GM12878 (cell line): ENCODE results near the gene C19orf12. TPM values are rescaled to one million over a fixed set of nuclear protein-coding genes. Genes with fewer than 3 reads are reported as not detected.

ENCODE experiments used
- HSF1 ChIP-seq: fragments of 150-350 bp; IDR thresholded peaks from 2 replicates; pipeline ENCODE4 v1.6.1; 2014; ENCODE audit warnings: mild to moderate bottlenecking, low read depth, low read length
- ZBTB40 ChIP-seq: fragments of 450-650 bp; IDR thresholded peaks from 2 replicates; pipeline ENCODE4 v1.6.1; 2016; ENCODE audit warnings: mild to moderate bottlenecking, moderate library complexity, borderline replicate concordance
- polyA plus RNA-seq, 11 experiments: library from polyadenylated mRNA; depleted of rRNA in 4 of 11; unstranded in 6 of 11; stranded (reverse) in 5 of 11; fragments of >200 nt; fragmentation: Nextera tagmentation in 4 of 11; fragmentation: Illumina TruSeq in 1 of 11; extraction: Ambion mirVana in 4 of 11; extraction: Trizol in 1 of 11; gene quantifications; 1 replicate in 1 of 11; 2 replicates in 10 of 11; pipeline versions ENCODE4 v1.2.1 to v1.2.3, GENCODE V29; 2011 to 2016; ENCODE audit warnings: inconsistent platforms in 2 of 11, missing spikeins in 2 of 11, low read depth in 1 of 11
- total RNA-seq, 4 experiments: library from RNA; depleted of rRNA in 3 of 4; stranded (reverse); fragments of >200 nt in 3 of 4; fragmentation: Illumina TruSeq in 1 of 4; extraction: Trizol in 1 of 4; gene quantifications; 2 replicates each; pipeline versions ENCODE4 v1.2.1 to v1.2.3, GENCODE V29; 2013 to 2021

C19orf12 gene
- total and polyA plus RNA-seq, 10 of the 15 experiments (the other 5 are each of a cell fraction or from before 2014, with no cell fraction given), result 2.3 to 23.5 (median 20.3) TPM

- TF ChIP-seq ZBTB40 (no peak), HSF1 (no peak)
Observed at GRCh38 chr19:29650772-29651387, 64.2 kb downstream of the C19orf12 start (continued).

Other genes starting within 250 kb of the C19orf12 start
- gene VSTM2B, start 189.3 kb downstream of the C19orf12 start, total RNA-seq (2014; rRNA removed), result not detected in 2 replicates
- gene VSTM2B, start 189.3 kb downstream of the C19orf12 start, total RNA-seq (2014; rRNA removed; fragmentation: Illumina TruSeq; extraction: Trizol), result not detected in 2 replicates
- gene VSTM2B, start 189.3 kb downstream of the C19orf12 start, total RNA-seq (2021), result not detected in 2 replicates
- gene VSTM2B, start 189.3 kb downstream of the C19orf12 start, polyA plus RNA-seq (2011; rRNA removed), result not detected in 2 replicates
- gene VSTM2B, start 189.3 kb downstream of the C19orf12 start, polyA plus RNA-seq (2014; fragmentation: Illumina TruSeq; extraction: Trizol), result not detected in 2 replicates
- not detected for gene VSTM2B, start 189.3 kb downstream of the C19orf12 start, polyA plus RNA-seq (2014; fragmentation: Nextera tagmentation; extraction: Ambion mirVana)
- gene VSTM2B, start 189.3 kb downstream of the C19orf12 start, polyA plus RNA-seq (2014; rRNA removed), result not detected in 2 replicates
- not detected for gene VSTM2B, start 189.3 kb downstream of the C19orf12 start, polyA plus RNA-seq (2016; fragmentation: Nextera tagmentation; extraction: Ambion mirVana)
- 128 and 132 TPM in 2 replicates for gene POP4, start 109.0 kb downstream of the C19orf12 start, total RNA-seq (2014; rRNA removed)
- 108 and 114 TPM in 2 replicates for gene POP4, start 109.0 kb downstream of the C19orf12 start, total RNA-seq (2014; rRNA removed; fragmentation: Illumina TruSeq; extraction: Trizol)
- gene POP4, start 109.0 kb downstream of the C19orf12 start, total RNA-seq (2021), result 85.1 and 93.5 TPM in 2 replicates
- gene POP4, start 109.0 kb downstream of the C19orf12 start, polyA plus RNA-seq (2011; rRNA removed), result 118 and 132 TPM in 2 replicates
- gene POP4, start 109.0 kb downstream of the C19orf12 start, polyA plus RNA-seq (2014; fragmentation: Illumina TruSeq; extraction: Trizol), result 113 and 118 TPM in 2 replicates
- 10 to 100 TPM; 52.1 to 76.6 TPM for gene POP4, start 109.0 kb downstream of the C19orf12 start, polyA plus RNA-seq (2014; fragmentation: Nextera tagmentation; extraction: Ambion mirVana)
- 118 and 129 TPM in 2 replicates for gene POP4, start 109.0 kb downstream of the C19orf12 start, polyA plus RNA-seq (2014; rRNA removed)
- gene POP4, start 109.0 kb downstream of the C19orf12 start, polyA plus RNA-seq (2016; fragmentation: Nextera tagmentation; extraction: Ambion mirVana), result 100 to 1,000 TPM; 225 to 231 TPM
- 18.6 and 20.2 TPM in 2 replicates for gene PLEKHF1, start 49.8 kb downstream of the C19orf12 start, total RNA-seq (2014; rRNA removed)
- gene PLEKHF1, start 49.8 kb downstream of the C19orf12 start, total RNA-seq (2014; rRNA removed; fragmentation: Illumina TruSeq; extraction: Trizol), result 2.5 and 4.0 TPM in 2 replicates
- gene PLEKHF1, start 49.8 kb downstream of the C19orf12 start, total RNA-seq (2021), result 17.6 and 19.1 TPM in 2 replicates
- gene PLEKHF1, start 49.8 kb downstream of the C19orf12 start, polyA plus RNA-seq (2011; rRNA removed), result 6.0 and 15.8 TPM in 2 replicates
- gene PLEKHF1, start 49.8 kb downstream of the C19orf12 start, polyA plus RNA-seq (2014; fragmentation: Illumina TruSeq; extraction: Trizol), result 0.19 and 2.4 TPM in 2 replicates
- under 1 TPM; 0.10 to 0.31 TPM for gene PLEKHF1, start 49.8 kb downstream of the C19orf12 start, polyA plus RNA-seq (2014; fragmentation: Nextera tagmentation; extraction: Ambion mirVana)
- 20.3 and 23.0 TPM in 2 replicates for gene PLEKHF1, start 49.8 kb downstream of the C19orf12 start, polyA plus RNA-seq (2014; rRNA removed)
- 10 to 100 TPM; 14.8 to 19.5 TPM for gene PLEKHF1, start 49.8 kb downstream of the C19orf12 start, polyA plus RNA-seq (2016; fragmentation: Nextera tagmentation; extraction: Ambion mirVana)
- 42.2 and 43.7 TPM in 2 replicates for gene CCNE1, start 96.7 kb upstream of the C19orf12 start, total RNA-seq (2014; rRNA removed)
- 31.8 and 33.4 TPM in 2 replicates for gene CCNE1, start 96.7 kb upstream of the C19orf12 start, total RNA-seq (2014; rRNA removed; fragmentation: Illumina TruSeq; extraction: Trizol)
- 35.7 and 41.9 TPM in 2 replicates for gene CCNE1, start 96.7 kb upstream of the C19orf12 start, total RNA-seq (2021)
- gene CCNE1, start 96.7 kb upstream of the C19orf12 start, polyA plus RNA-seq (2011; rRNA removed), result 19.4 and 22.7 TPM in 2 replicates
- gene CCNE1, start 96.7 kb upstream of the C19orf12 start, polyA plus RNA-seq (2014; fragmentation: Illumina TruSeq; extraction: Trizol), result 43.1 TPM in 2 replicates
- 10 to 100 TPM in 1 of 2 experiments, 1 to 10 TPM in 1; 9.3 to 17.0 TPM for gene CCNE1, start 96.7 kb upstream of the C19orf12 start, polyA plus RNA-seq (2014; fragmentation: Nextera tagmentation; extraction: Ambion mirVana)
- gene CCNE1, start 96.7 kb upstream of the C19orf12 start, polyA plus RNA-seq (2014; rRNA removed), result 44.2 and 46.0 TPM in 2 replicates
- 10 to 100 TPM in 1 of 2 experiments, 1 to 10 TPM in 1; 6.3 to 39.7 TPM for gene CCNE1, start 96.7 kb upstream of the C19orf12 start, polyA plus RNA-seq (2016; fragmentation: Nextera tagmentation; extraction: Ambion mirVana)
- 45.0 and 53.7 TPM in 2 replicates for gene URI1, start 227.0 kb upstream of the C19orf12 start, total RNA-seq (2014; rRNA removed)
- gene URI1, start 227.0 kb upstream of the C19orf12 start, total RNA-seq (2014; rRNA removed; fragmentation: Illumina TruSeq; extraction: Trizol), result 71.5 and 72.2 TPM in 2 replicates
- gene URI1, start 227.0 kb upstream of the C19orf12 start, total RNA-seq (2021), result 59.3 and 63.8 TPM in 2 replicates
- 94.2 and 131 TPM in 2 replicates for gene URI1, start 227.0 kb upstream of the C19orf12 start, polyA plus RNA-seq (2011; rRNA removed)
- 72.5 and 91.8 TPM in 2 replicates for gene URI1, start 227.0 kb upstream of the C19orf12 start, polyA plus RNA-seq (2014; fragmentation: Illumina TruSeq; extraction: Trizol)
- 10 to 100 TPM; 19.6 to 30.4 TPM for gene URI1, start 227.0 kb upstream of the C19orf12 start, polyA plus RNA-seq (2014; fragmentation: Nextera tagmentation; extraction: Ambion mirVana)
- 48.1 and 50.8 TPM in 2 replicates for gene URI1, start 227.0 kb upstream of the C19orf12 start, polyA plus RNA-seq (2014; rRNA removed)
- 10 to 100 TPM; 15.2 to 16.8 TPM for gene URI1, start 227.0 kb upstream of the C19orf12 start, polyA plus RNA-seq (2016; fragmentation: Nextera tagmentation; extraction: Ambion mirVana)